OCI-LY7 (cell line): ENCODE data around the gene KDM4B.

ENCODE experiments used
- EZH2phosphoT487 ChIP-seq: fragments of 200-600 bp; sonication (generic); IDR thresholded peaks from 2 replicates; pipeline ENCODE4 v1.6.1; 2018; ENCODE audit warnings: low read depth, borderline replicate concordance, mild to moderate bottlenecking, mixed run types, antibody characterized with exemption, low read length, moderate library complexity, mixed read lengths
- TF ChIP-seq, protein P1 (sequence below): fragments of 200-600 bp; sonication (generic); conservative IDR thresholded peaks from 2 replicates; pipeline ENCODE4 v1.5.1; 2014; ENCODE audit warnings: mild to moderate bottlenecking, antibody characterized with exemption, low read length, moderate library complexity, mixed read lengths

DNA sequence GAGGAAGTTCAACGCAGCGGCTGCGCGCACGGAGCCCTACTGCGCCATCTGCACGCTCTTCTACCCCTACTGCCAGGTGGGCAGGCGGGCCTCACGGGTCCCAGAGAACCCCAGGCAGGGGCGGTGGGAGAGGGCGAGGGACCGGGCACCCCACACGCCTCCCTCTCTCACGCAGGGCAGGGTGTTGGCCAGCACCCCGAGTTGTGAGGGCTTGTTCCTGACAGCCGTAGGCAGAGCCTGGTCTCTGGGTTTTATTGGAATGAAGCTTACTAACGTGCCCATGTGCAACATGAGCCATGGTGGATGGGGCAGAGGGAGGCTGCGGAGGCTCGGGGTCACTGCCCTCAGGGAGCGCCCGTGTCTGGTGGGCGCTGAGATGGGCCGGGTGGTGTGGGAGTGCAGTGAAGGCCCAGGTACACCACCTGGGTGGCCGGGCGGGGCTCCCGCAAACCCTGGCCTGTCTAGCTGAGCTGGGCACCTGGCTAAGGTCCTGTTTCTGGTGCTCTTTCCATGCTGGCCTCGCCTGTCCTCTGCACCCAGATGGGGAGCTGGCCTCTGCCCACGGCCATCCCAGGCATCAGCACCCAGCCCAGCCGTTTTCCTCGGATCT, 165.2 kb downstream of the KDM4B start:
- TF ChIP-seq, protein P1, sequence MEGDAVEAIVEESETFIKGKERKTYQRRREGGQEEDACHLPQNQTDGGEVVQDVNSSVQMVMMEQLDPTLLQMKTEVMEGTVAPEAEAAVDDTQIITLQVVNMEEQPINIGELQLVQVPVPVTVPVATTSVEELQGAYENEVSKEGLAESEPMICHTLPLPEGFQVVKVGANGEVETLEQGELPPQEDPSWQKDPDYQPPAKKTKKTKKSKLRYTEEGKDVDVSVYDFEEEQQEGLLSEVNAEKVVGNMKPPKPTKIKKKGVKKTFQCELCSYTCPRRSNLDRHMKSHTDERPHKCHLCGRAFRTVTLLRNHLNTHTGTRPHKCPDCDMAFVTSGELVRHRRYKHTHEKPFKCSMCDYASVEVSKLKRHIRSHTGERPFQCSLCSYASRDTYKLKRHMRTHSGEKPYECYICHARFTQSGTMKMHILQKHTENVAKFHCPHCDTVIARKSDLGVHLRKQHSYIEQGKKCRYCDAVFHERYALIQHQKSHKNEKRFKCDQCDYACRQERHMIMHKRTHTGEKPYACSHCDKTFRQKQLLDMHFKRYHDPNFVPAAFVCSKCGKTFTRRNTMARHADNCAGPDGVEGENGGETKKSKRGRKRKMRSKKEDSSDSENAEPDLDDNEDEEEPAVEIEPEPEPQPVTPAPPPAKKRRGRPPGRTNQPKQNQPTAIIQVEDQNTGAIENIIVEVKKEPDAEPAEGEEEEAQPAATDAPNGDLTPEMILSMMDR, result no peak
- no peak for TF ChIP-seq EZH2phosphoT487
